Heart right ventricle (tissue), 16 donors: ENCODE data around the gene TAB2. TPM values are rescaled to one million over a fixed set of nuclear protein-coding genes. Genes with fewer than 3 reads are reported as not detected.

Experiments used
- ATAC-seq, 8 donors: fragments of 200-7000 bp; cut with Tn5 transposase; one replicate each; pipeline ENCODE4 v1.9.1; 2020; ENCODE audit warnings: mild to moderate bottlenecking in 8 of 8, moderate library complexity in 8 of 8, moderate number of reproducible peaks in 1 of 8
- DNase-seq, 2 donors: peaks; one replicate each; pipeline ENCODE4 v3.0.0-alpha.2; 2020
- H3K27ac ChIP-seq, 10 donors: fragments of 200-600 bp; sonication (generic) in 2 of 10; one replicate each; pipeline versions ENCODE4 v1.5.0 to v1.8.0; 2020 to 2022; ENCODE audit warnings: mild to moderate bottlenecking in 3 of 10
- H3K27me3 ChIP-seq, 7 donors: fragments of 200-600 bp; one replicate each; pipeline ENCODE4 v1.8.0; 2021 to 2022; ENCODE audit warnings: mild to moderate bottlenecking in 2 of 7
- H3K36me3 ChIP-seq, 9 donors: fragments of 200-600 bp; sonication (generic) in 1 of 9; one replicate each; pipeline versions ENCODE4 v1.5.0 to v1.8.0; 2020 to 2022; ENCODE audit warnings: mild to moderate bottlenecking in 2 of 9
- H3K4me1 ChIP-seq, 9 donors: fragments of 200-600 bp; sonication (generic) in 1 of 9; one replicate each; pipeline versions ENCODE4 v1.5.0 to v1.8.0; 2020 to 2022; ENCODE audit warnings: mild to moderate bottlenecking in 4 of 9
- H3K4me3 ChIP-seq, 10 donors: fragments of 200-600 bp; sonication (generic) in 2 of 10; one replicate each; pipeline versions ENCODE4 v1.5.0 to v1.8.0; 2020 to 2022; ENCODE audit warnings: mild to moderate bottlenecking in 7 of 10, moderate library complexity in 2 of 10
- H3K9me3 ChIP-seq, 11 donors: fragments of 200-600 bp in 10 of 11; sonication (generic) in 2 of 11; one replicate each; pipeline versions ENCODE4 v1.5.0 to v1.8.0; 2013 to 2022; ENCODE audit warnings: mild to moderate bottlenecking in 2 of 11, control low read depth in 1 of 11, moderate library complexity in 1 of 11
- CTCF ChIP-seq, 9 donors: fragments of 200-600 bp; sonication (generic) in 2 of 9; IDR thresholded peaks; one replicate each; pipeline versions ENCODE4 v1.5.0 to v1.8.0; 2021 to 2022; ENCODE audit warnings: antibody characterized with exemption in 9 of 9, mild to moderate bottlenecking in 5 of 9, moderate library complexity in 1 of 9
- WGBS, 2 donors: extraction: QIAGEN DNeasy Blood & Tissue Kit; methylation state at CpG; one replicate each; pipeline ENCODE4 v1.1.7; 2013; ENCODE audit warnings: inconsistent platforms in 1 of 2; 5-methylcytosine and 5-hydroxymethylcytosine counted together
- intact Hi-C, 10 donors: fragments of 100-400 bp; cut with DNase I; formaldehyde crosslinking; loops; one replicate each; pipeline versions ENCODE4 v1.11.1 to v1.14.2; 2022
- polyA plus RNA-seq, 2 donors: library from polyadenylated mRNA; stranded (reverse); fragments of 200-250 nt; gene quantifications; one replicate each; pipeline ENCODE4 v1.2.3, GENCODE V29; 2013
- total RNA-seq, 10 donors: library from RNA; stranded (reverse); fragmentation: NEBNext Ultra II Directional in 3 of 10; extraction: Animal tissue kit (Norgen Biotek cat#: 25700) in 3 of 10; gene quantifications; one replicate each; pipeline versions ENCODE4 v1.2.1 to v1.2.4, GENCODE V29; 2021 to 2023
- donor health status: Arrhythmogenic right ventricular cardiomyopathy.
- donor health status: ischemic (EF 13 %, LVEDD 7.1; RV severe dilation, severe dysfunction).
- donor health status: healthy with polysubstance abuse.
- donor health status: DM: no; HTN: yes; CAD: no.
- donor health status: DM: no; HTN: no; CAD: no.
- donor health status: ischemic (EF 25% LVEDD 6.9; RV normal size, moderate dysfunction).
- donor health status: ischemic (EF 25% LVEDD 5.7; RV mildly dilated, moderate dysfunction).
- donor health status: healthy.
- donor health status: DM: yes; HTN: yes; CAD: no.
- donor health status: Ischemic cardiomyopathy.
- donor health status: ischemic (EF 35%, LVEDD 5.7; RV mildly dilated, moderate dysfunction).
- donor health status: nonischemic (EF 11% LVEDD 7.7; RV severe dilation, severe dysfunction).
- donor health status: DM: yes; HTN: yes; CAD: no.
- donor health status: PGD.
- donor health status: ischemic (EF 29% LVEDD 5.4; RV normal size, mild dysfunction).
- donor health status: nonischemic (EF 23%, LVEDD 6.1; RV moderate dilation, normal function).

TAB2 gene
- total and polyA plus RNA-seq, 12 donors: 13.6 to 72.5 (median 54.3) TPM

- TF ChIP-seq CTCF (IDR thresholded peaks at IDR 0.05): no peak
- intact Hi-C loops: loop anchor here in 1 of 10 donors (10.0 kb wide), 1 partner anchor 239 kb away; no protein-coding TSS in a partner anchor
- DNase-seq (no peak), ATAC-seq (no peak)
- peak overlapping the region in 1 of 10 donors; percentile 5 for H3K27ac ChIP-seq
- no peak overlapping the region for H3K4me3 ChIP-seq
- peaks cover 5 to 94% (median 68%) of the 10 kb centered on the region in 9 donors for H3K4me1 ChIP-seq
- H3K36me3 ChIP-seq: no peaks in the 10 kb centered on the region
- no peaks in the 10 kb centered on the region for H3K9me3 ChIP-seq
- H3K27me3 ChIP-seq: no peaks in the 10 kb centered on the region
- 17 to 48% methylated on average over 2 of the region's 2 CpGs for WGBS, 2 donors
Measured at GRCh38 chr6:149323353-149323752, 5.8 kb downstream of the TAB2 start.

GRCh38 chr6:149323925-149324324, 6.4 kb downstream of the TAB2 start:
- intact Hi-C loops: loop anchor here in 1 of 10 donors (10.0 kb wide), 1 partner anchor 239 kb away; no protein-coding TSS in a partner anchor
- no peak for DNase-seq
- TF ChIP-seq CTCF (IDR thresholded peaks at IDR 0.05): no peak
- no peaks in the 10 kb centered on the region for H3K27me3 ChIP-seq
- H3K4me1 ChIP-seq: peaks cover 5 to 94% (median 68%) of the 10 kb centered on the region in 9 donors
- peak overlapping the region in 1 of 10 donors; percentile 5 for H3K27ac ChIP-seq
- no peaks in the 10 kb centered on the region for H3K9me3 ChIP-seq
- no peaks in the 10 kb centered on the region for H3K36me3 ChIP-seq
- peak in 3 of 8 donors; percentile 59 to 71 (median 60) for ATAC-seq
- 53 to 57% methylated on average over 2 of the region's 2 CpGs for WGBS, 2 donors
- no peak overlapping the region for H3K4me3 ChIP-seq

GRCh38 chr6:149324428-149324827, 6.9 kb downstream of the TAB2 start:
- ATAC-seq (peak in 2 of 8 donors; percentile 59 to 67), DNase-seq (no peak)
- no peak overlapping the region for H3K27ac ChIP-seq
- no peaks in the 10 kb centered on the region for H3K9me3 ChIP-seq
- H3K4me3 ChIP-seq: no peak overlapping the region
- TF ChIP-seq CTCF (IDR thresholded peaks at IDR 0.05): no peak
- no peaks in the 10 kb centered on the region for H3K27me3 ChIP-seq
- peaks cover 5 to 94% (median 64%) of the 10 kb centered on the region in 9 donors for H3K4me1 ChIP-seq
- intact Hi-C loops: loop anchor here in 1 of 10 donors (10.0 kb wide), 1 partner anchor 240 kb away; no protein-coding TSS in a partner anchor
- H3K36me3 ChIP-seq: no peaks in the 10 kb centered on the region

GRCh38 chr6:149325648-149326236, 8.2 kb downstream of the TAB2 start:
- H3K27me3 ChIP-seq: no peaks in the 10 kb centered on the region
- 89 to 97% methylated on average over 3 of the region's 3 CpGs for WGBS, 2 donors
- TF ChIP-seq CTCF (IDR thresholded peaks at IDR 0.05): no peak
- no peak overlapping the region for H3K27ac ChIP-seq
- H3K36me3 ChIP-seq: no peaks in the 10 kb centered on the region
- peaks cover 5 to 87% (median 62%) of the 10 kb centered on the region in 9 donors for H3K4me1 ChIP-seq
- DNase-seq (no peak), ATAC-seq (no peak)
- H3K9me3 ChIP-seq: no peaks in the 10 kb centered on the region
- intact Hi-C loops: loop anchor here in 1 of 10 donors (10.0 kb wide), 1 partner anchor 241 kb away; no protein-coding TSS in a partner anchor
- H3K4me3 ChIP-seq: no peak overlapping the region
